GM12891 (cell line): ENCODE data around the gene DUSP7.

Experiments
- PAX5 ChIP-seq: IDR thresholded peaks from 2 replicates; pipeline ENCODE4 v1.6.1; 2011; ENCODE audit warnings: low read length, moderate library complexity, mild to moderate bottlenecking; ENCODE audit not compliant: insufficient read depth, severe bottlenecking
- POLR2A ChIP-seq: IDR thresholded peaks from 2 replicates; pipeline ENCODE4 v1.6.1; 2011; ENCODE audit warnings: low read depth, low read length, control low read depth
- POLR2AphosphoS5 ChIP-seq: IDR thresholded peaks from 2 replicates; pipeline ENCODE4 v1.6.1; 2011; ENCODE audit warnings: low read depth, low read length, control low read depth
- POU2F2 ChIP-seq: IDR thresholded peaks from 2 replicates; pipeline ENCODE4 v1.6.1; 2011; ENCODE audit warnings: low read depth, mild to moderate bottlenecking, control low read depth, low read length, moderate library complexity
- TAF1 ChIP-seq: IDR thresholded peaks from 2 replicates; pipeline ENCODE4 v1.6.1; 2011; ENCODE audit warnings: low read depth, low read length, control low read depth

- TF ChIP-seq TAF1 (no peak), POLR2A (no peak), POLR2AphosphoS5 (no peak), PAX5 (no peak), POU2F2 (no peak)
These were observed 28.0 kb upstream of the DUSP7 start for GRCh38 chr3:52084216-52084945.
